K562 (cell line): ENCODE results near the gene RAB14. TPM values are rescaled to one million over a fixed set of nuclear protein-coding genes. Genes with fewer than 3 reads are reported as not detected.

Experiments used
- C11orf30 ChIP-seq: fragments of 450-650 bp; IDR thresholded peaks from 2 replicates; pipeline ENCODE4 v1.6.1; 2016; ENCODE audit warnings: low read depth, mild to moderate bottlenecking
- CHD2 ChIP-seq: IDR thresholded peaks from 2 replicates; pipeline ENCODE4 v1.6.1; 2011; ENCODE audit warnings: low read depth, low read length
- GTF3C2 ChIP-seq: IDR thresholded peaks from 3 replicates; pipeline ENCODE4 v1.6.1; 2011; ENCODE audit warnings: borderline replicate concordance, mild to moderate bottlenecking, moderate library complexity; ENCODE audit not compliant: insufficient read length; ENCODE audit errors: extremely low read depth
- HDAC6 ChIP-seq: IDR thresholded peaks from 2 replicates; pipeline ENCODE4 v1.6.1; 2012; ENCODE audit warnings: low read depth, mild to moderate bottlenecking, control low read depth, inconsistent platforms, low read length, moderate library complexity
- ILK ChIP-seq: fragments of 450-650 bp; IDR thresholded peaks from 2 replicates; pipeline ENCODE4 v1.6.1; 2016; ENCODE audit warnings: missing genetic modification characterization, low read depth, mild to moderate bottlenecking, missing compliant biosample characterization, moderate library complexity, borderline replicate concordance
- JUNB ChIP-seq: fragments of 450-650 bp; formaldehyde crosslinking; conservative IDR thresholded peaks from 2 replicates; pipeline ENCODE4 v1.4.0; 2020; ENCODE audit warnings: mild to moderate bottlenecking
- TRIM24 ChIP-seq, 2 experiments: fragments of 450-650 bp; IDR thresholded peaks; 2 replicates each; pipeline ENCODE4 v1.6.1; 2016
- ZNF140 ChIP-seq: fragments of 250-450 bp; sonication (Bioruptor Pico); IDR thresholded peaks from 2 replicates; pipeline ENCODE4 v1.8.0; 2021; ENCODE audit warnings: moderate library complexity, mild to moderate bottlenecking, inconsistent platforms
- polyA plus RNA-seq, 8 experiments: library from polyadenylated mRNA; depleted of rRNA in 4 of 8; stranded (reverse) in 5 of 8; unstranded in 3 of 8; fragments of >200 nt; fragmentation: Nextera tagmentation in 2 of 8; fragmentation: Illumina TruSeq in 1 of 8; extraction: Ambion mirVana in 2 of 8; extraction: Trizol in 1 of 8; gene quantifications; 2 replicates each; pipeline versions ENCODE4 v1.2.1 to v1.2.3, GENCODE V29; 2011 to 2014; ENCODE audit warnings: inconsistent platforms in 1 of 8, missing spikeins in 1 of 8
- total RNA-seq, 7 experiments: library from RNA; depleted of rRNA in 6 of 7; stranded (reverse); fragments of >200 nt in 6 of 7; fragmentation: Illumina TruSeq in 2 of 7; extraction: Trizol in 2 of 7; gene quantifications; 2 replicates each; pipeline versions ENCODE4 v1.2.1 to v1.2.3, GENCODE V29; 2011 to 2021; ENCODE audit warnings: low replicate concordance in 1 of 7
- TF ChIP-seq, protein P1 (sequence below): fragments of 450-650 bp; IDR thresholded peaks from 2 replicates; pipeline ENCODE4 v1.6.1; 2016; ENCODE audit warnings: mild to moderate bottlenecking, moderate library complexity

RAB14 gene
- total and polyA plus RNA-seq, 9 of the 15 experiments (the other 6 are each of a cell fraction or from before 2014, with no cell fraction given) = 10.3 to 41.8 (median 20.9) TPM

GRCh38 chr9:121179930-121180681, 21.6 kb downstream of the RAB14 start (continued):
- TF ChIP-seq, protein P1, sequence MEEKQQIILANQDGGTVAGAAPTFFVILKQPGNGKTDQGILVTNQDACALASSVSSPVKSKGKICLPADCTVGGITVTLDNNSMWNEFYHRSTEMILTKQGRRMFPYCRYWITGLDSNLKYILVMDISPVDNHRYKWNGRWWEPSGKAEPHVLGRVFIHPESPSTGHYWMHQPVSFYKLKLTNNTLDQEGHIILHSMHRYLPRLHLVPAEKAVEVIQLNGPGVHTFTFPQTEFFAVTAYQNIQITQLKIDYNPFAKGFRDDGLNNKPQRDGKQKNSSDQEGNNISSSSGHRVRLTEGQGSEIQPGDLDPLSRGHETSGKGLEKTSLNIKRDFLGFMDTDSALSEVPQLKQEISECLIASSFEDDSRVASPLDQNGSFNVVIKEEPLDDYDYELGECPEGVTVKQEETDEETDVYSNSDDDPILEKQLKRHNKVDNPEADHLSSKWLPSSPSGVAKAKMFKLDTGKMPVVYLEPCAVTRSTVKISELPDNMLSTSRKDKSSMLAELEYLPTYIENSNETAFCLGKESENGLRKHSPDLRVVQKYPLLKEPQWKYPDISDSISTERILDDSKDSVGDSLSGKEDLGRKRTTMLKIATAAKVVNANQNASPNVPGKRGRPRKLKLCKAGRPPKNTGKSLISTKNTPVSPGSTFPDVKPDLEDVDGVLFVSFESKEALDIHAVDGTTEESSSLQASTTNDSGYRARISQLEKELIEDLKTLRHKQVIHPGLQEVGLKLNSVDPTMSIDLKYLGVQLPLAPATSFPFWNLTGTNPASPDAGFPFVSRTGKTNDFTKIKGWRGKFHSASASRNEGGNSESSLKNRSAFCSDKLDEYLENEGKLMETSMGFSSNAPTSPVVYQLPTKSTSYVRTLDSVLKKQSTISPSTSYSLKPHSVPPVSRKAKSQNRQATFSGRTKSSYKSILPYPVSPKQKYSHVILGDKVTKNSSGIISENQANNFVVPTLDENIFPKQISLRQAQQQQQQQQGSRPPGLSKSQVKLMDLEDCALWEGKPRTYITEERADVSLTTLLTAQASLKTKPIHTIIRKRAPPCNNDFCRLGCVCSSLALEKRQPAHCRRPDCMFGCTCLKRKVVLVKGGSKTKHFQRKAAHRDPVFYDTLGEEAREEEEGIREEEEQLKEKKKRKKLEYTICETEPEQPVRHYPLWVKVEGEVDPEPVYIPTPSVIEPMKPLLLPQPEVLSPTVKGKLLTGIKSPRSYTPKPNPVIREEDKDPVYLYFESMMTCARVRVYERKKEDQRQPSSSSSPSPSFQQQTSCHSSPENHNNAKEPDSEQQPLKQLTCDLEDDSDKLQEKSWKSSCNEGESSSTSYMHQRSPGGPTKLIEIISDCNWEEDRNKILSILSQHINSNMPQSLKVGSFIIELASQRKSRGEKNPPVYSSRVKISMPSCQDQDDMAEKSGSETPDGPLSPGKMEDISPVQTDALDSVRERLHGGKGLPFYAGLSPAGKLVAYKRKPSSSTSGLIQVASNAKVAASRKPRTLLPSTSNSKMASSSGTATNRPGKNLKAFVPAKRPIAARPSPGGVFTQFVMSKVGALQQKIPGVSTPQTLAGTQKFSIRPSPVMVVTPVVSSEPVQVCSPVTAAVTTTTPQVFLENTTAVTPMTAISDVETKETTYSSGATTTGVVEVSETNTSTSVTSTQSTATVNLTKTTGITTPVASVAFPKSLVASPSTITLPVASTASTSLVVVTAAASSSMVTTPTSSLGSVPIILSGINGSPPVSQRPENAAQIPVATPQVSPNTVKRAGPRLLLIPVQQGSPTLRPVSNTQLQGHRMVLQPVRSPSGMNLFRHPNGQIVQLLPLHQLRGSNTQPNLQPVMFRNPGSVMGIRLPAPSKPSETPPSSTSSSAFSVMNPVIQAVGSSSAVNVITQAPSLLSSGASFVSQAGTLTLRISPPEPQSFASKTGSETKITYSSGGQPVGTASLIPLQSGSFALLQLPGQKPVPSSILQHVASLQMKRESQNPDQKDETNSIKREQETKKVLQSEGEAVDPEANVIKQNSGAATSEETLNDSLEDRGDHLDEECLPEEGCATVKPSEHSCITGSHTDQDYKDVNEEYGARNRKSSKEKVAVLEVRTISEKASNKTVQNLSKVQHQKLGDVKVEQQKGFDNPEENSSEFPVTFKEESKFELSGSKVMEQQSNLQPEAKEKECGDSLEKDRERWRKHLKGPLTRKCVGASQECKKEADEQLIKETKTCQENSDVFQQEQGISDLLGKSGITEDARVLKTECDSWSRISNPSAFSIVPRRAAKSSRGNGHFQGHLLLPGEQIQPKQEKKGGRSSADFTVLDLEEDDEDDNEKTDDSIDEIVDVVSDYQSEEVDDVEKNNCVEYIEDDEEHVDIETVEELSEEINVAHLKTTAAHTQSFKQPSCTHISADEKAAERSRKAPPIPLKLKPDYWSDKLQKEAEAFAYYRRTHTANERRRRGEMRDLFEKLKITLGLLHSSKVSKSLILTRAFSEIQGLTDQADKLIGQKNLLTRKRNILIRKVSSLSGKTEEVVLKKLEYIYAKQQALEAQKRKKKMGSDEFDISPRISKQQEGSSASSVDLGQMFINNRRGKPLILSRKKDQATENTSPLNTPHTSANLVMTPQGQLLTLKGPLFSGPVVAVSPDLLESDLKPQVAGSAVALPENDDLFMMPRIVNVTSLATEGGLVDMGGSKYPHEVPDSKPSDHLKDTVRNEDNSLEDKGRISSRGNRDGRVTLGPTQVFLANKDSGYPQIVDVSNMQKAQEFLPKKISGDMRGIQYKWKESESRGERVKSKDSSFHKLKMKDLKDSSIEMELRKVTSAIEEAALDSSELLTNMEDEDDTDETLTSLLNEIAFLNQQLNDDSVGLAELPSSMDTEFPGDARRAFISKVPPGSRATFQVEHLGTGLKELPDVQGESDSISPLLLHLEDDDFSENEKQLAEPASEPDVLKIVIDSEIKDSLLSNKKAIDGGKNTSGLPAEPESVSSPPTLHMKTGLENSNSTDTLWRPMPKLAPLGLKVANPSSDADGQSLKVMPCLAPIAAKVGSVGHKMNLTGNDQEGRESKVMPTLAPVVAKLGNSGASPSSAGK = no peak
- TF ChIP-seq ILK (no peak), GTF3C2 (no peak), ZNF140 (CRISPR knock-in tag) (no peak), C11orf30 (peak; percentile 42; the same call in 1 of the 2 replicates), HDAC6 (no peak), CHD2 (no peak), JUNB (CRISPR knock-in tag) (no peak), TRIM24 (IDR thresholded peaks at IDR 0.05) (no peak)
